ENCODE data around the gene CCDC144A.
A peak's percentile ranks its signal among the peaks of the same experiment; 100 is the strongest.
"Not testable (repeated sequence)": the region's sequence is repeated elsewhere in the genome, so short reads cannot be mapped to it uniquely, and the experiment has no call there.

The CCDC144A gene

DNA sequence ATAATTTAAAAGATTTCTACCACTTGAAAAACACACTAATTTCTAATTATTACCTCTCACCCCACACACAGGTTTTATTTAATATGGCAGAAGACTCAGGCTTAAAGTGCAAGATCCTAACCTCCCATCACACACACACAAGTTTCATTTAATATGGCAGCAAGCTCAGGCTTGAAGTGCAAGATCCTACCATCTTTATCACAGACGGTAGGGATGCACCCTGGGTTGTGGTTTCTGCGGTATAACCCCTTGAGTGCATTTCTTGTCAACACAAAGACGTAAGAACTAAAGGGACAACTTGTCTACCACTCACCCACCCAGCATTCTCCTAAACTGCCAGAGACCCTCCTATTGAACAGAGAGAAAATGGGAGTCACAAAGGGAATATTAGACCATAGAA, 68.1 kb downstream of the CCDC144A start:
- DNase-seq = peak; percentile 2

DNA sequence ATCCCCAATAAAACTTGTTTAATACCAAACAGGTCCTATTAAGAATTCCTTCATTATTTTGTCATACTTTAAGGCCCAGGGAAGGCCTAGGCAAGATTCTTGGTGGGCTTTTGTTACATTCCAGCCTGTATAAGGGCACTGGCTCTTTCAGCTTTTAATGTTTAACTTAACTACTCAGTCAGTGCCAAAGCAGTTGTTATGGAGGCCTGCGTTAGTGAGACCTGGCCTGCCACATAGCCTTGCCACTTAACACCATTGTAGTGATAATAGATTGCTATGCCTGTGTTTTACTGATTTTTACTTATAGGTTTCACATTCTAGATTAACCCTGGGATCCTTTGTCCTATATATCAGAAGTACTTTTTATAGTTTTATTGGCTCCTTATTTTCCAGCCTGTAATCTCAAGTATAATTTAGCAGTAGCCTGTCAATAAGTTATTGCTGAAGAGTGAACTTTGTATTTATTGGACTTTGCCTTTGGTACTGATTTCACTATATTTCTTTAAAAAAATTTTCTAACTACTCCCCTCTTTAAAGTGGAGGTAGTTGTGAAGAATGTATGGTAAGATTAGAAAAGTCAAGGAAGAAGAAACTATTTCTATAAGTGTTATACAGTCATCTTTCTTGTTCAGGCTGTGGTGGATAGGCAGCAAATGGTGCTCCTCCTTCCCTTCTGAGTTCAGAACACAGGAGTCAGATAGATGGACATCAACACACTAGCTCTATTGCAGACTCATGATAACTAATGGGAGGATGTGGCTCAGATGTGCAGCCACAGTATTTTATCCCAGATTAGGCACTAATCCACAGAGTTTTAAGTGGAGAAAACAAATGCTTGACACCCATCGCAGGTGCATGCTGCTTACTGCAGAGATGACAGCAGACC, 78.5 kb downstream of the CCDC144A start:
- DNase-seq = not testable (repeated sequence)

DNA sequence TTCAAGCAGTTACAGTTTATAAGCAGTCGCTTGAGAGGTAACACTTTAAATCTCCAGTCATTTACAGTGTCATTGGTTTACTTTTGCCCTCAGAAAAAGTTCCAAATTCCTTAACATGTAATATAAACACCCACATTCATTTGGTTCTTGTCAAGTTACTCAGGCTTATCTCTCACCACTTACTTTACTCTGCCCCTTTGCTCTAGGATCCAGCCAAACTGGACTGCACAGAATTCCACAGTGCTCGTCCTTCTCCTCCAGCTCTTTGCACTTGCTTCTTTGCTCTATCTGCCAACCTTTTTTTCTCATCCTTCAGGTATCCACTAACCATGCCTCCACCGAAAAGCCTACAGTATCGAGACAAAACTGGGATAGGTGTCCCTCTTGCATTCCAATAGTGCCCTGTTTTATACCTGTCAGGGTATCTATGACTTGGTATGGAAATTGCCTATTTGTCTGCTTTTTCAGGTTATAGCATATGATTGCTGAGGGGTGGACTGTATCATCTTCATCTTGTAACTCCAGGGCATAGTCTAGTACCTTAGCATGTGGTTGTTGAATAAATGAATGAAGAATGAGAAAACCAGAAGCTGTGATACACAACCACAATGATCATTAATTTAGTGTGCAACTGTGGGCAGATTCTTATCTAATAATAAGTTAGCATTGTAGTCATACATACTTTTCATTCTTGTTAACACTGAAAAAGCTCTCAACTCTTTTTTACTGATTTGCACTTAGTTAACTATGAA, 82.5 kb downstream of the CCDC144A start:
- not testable (repeated sequence) for DNase-seq

DNA sequence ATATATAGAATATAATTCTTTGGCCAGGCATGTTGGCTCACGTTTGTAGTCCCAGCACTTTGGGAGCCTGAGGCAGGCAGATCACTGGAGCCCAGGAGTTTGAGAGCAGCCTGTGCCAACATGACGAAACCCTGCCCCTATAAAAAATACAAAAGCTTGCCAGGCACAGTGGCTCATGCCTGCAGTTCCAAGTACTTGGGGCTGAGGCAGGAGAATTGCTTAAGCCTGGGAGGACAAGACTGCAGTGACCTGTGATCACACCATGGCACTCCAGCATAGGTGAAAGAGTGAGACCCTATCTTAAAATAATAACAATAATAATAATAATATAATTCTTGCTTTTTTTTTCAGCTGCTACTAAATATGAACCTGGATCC, 83.1 kb downstream of the CCDC144A start:
- not testable (repeated sequence) for DNase-seq

DNA sequence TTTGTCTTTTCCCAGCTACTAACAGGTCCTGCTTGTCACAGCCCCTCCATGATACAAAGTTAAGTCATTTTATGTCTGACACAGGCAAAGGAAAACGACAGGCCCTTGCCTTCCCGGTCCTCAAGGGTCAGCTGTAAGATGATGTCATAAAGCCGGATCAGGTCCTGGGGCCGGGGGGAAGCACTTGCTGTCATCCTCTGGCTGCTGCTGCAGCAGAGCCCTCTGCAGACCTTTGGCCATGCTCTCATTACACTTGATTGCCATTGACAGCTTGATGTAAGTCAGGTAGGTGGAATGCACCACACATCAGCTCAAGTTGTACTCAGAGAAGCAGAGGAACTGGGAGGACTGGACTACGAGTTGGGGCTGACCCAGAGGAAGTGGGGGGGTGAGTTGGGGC, 97.8 kb downstream of the CCDC144A start:
- not testable (repeated sequence) for DNase-seq

DNA sequence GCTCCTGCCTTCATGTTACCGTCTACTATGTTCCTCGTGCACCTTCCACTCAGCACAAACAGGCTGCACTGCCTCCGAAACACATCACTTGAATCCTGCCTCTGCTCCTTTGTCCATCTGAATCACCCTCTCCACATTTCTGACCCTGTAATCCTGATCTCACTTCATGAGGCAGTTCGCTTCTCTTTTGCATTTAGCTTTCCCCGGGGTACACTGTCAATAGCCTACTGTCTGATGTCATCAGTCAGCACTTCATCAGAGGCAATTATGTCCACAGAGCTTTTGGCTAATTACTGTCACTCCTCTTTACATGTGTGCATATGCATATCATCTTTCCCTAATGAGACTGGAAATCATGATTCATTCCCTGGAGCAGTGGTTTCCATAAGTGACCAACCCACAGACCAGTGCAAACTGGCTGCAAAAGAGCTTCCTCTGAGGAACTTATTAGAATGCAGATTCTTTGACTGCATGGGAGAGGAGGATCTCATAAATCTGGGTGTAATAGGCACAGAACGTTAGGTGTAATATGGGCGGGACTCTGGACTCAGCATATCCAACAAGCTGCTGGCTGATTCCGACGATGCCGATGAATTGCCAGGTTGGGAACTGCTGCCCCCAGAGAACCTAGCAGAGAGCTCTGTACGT, 99.0 kb downstream of the CCDC144A start:
- DNase-seq = not testable (repeated sequence)

DNA sequence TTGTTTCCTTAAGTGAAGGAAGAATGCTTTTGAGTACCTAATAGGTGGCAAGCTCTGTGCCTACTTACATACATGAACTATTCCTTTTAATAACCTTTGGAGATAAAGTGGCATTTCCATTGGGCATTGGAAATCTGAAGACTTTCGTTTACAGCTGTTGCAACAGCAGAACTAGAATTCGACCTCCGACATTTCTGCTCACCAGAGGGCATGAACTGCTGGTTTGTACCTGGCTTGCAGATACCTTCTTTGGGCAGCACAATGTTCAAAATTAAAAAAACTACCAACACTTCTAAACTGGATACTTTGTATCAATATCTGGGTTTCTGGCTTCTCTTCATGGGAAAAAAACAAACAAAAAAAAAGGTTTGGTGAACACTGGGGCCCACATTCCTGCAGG, 99.6 kb downstream of the CCDC144A start:
- not testable (repeated sequence) for DNase-seq

DNA sequence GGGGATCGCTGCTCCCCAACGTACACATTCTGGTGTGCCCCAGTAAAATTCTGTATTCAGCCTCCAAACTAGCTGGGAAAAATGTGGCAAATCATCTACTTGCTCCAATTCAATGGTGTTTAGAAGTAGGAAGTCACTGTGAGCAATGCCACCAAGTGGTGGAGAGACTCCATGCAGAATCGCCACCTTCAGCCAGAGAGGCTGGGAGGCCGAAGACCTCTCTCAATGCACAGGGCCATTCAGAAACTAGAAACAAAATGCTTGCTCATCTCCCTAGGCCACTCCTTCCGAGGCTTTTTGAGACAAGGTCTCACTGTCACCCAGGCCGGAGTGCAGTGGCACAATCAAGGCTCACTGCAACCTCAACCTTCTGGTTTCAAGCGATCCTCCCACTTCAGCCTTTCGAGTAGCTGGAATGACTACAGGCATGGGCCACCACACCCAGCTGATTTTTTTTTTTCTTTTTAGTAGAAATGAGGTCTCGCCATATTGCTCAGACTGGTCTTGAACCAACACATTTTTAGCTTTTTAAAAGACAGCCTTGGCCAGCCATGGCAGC, 100.4 kb downstream of the CCDC144A start:
- DNase-seq = peak; percentile 11

DNA sequence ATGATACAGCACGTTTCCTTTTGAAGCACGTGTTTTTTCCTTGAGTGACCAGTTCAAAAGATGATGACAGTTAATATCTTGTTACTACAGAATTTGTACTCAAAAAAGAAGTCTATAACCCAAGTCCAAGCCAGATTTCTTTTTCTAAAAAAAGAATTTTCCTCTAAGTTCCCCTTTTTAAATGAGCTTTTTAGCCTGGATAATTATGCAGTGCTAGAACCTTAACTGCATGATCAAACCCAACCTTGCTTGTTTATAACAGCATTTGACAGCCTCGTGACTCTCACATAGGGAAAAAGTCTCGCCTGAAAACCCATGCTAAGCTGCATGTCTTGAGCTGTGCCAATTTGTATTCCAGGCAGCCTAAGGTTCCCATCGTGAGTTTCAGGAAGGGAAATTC, 104.2 kb downstream of the CCDC144A start:
- DNase-seq = peak; percentile 61

DNA sequence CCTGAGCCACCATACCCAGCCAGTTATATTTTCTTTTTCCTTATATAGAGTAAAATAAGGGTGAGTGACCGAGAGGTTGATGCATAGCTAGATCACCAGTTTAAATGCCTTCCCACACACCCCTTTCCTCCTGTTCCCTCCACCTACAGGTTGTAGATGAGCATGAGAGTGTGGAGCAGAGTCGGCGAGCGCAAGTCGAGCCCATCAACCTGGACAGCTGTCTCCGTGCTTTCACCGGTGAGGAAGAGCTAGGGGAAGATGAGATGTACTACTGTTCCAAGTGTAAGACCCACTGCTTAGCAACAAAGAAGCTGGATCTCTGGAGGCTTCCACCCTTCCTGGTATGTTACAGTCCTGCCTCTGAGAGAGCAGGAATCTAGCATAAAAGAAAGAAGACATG, 105.9 kb downstream of the CCDC144A start:
- DNase-seq = not testable (repeated sequence)

DNA sequence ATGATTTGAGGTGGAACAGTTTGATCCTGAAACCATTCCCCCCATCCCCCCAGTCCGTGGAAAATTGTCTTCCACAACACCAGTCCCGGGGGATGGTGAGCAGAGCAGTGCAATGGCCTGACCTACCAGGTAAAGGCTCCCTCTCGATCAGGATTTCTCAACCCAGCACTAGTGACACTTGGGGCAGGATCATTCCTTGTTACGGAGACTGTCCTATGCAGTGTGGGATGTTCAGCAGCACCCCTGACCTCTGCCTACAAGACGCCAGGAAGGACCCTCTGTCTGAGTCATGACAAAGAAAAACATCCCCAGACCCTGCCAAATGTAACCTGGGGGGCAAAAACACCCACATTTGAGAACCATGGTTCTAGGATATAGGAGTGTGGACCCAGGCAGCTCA, 114.8 kb downstream of the CCDC144A start:
- DNase-seq = not testable (repeated sequence)

DNA sequence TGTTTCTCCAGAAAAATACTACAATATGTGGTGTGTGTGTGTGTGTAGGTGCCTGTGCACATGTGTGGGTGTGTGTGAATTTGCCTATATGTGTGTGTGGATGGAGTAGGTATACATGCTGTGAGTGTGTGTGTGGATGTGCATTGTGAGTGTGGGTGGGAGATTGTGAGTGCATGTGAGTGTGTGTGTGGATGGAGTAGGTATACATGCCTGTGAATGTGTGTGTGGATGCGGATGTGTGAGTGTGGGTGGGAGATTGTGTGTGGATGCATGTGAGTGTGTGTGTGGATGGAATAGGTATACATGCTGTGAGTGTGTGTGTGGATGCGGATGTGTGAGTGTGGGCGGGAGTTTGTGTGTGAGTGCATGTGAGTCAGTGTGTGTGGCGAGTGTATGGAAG, 116.6 kb downstream of the CCDC144A start:
- DNase-seq = not testable (repeated sequence)

DNA sequence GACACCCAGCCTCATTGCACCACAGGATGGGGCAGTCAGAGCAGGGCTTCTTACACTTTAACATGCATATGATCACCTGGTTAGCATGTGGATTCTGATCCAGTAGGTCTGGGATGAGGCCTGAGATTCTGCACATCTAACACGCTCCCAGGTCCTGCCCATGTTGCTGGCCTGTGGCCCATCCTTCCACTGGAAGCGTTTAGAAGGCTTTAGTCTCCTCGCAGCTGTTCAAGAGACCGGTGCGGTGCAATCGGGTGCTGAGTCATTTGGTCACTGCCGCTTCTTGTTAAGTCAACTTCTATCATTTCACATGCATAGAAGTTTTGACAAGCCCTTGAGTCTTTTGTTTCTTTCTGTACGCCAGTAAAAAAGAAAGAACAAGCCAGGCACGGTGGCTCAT, 117.6 kb downstream of the CCDC144A start:
- not testable (repeated sequence) for DNase-seq

DNA sequence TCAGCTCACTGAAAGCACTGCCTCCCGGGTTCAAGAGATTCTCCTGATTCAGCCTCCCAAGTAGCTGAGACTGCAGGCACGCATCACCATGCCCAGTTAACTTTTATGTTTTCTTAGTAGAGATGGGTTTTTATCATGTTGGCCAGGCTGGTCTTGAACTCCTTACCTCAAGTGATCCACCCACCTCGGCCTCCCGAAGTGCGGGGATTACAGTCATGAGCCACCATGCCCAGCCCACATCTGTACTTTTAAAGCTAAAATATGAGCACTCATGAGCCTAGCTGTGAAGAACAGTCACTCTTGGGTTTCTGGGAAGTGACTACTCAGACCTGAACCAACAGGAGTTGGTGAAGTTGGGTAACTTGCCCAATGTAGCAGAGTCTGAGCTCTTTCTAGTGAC, 120.2 kb downstream of the CCDC144A start:
- DNase-seq = not testable (repeated sequence)

DNA sequence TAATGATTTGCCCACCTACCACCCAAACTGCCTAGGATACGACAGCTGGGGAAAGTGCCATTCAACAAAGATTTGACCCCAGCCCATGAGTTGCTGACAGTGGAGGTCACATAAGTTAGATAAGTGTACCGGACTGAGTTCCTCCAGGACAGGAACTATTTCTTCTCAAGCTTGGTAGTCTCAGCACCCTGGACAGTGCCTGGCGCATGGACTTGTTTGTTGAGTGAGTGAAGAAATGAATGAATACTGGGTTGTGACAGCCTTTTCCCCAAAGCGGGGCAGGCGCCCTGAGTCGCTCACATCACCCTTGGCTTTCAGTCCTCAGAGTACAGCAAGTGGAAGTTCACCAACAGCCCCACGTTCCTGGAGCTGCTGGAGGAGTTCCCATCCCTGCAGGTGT, 122.1 kb downstream of the CCDC144A start:
- peak; percentile 66 for DNase-seq

DNA sequence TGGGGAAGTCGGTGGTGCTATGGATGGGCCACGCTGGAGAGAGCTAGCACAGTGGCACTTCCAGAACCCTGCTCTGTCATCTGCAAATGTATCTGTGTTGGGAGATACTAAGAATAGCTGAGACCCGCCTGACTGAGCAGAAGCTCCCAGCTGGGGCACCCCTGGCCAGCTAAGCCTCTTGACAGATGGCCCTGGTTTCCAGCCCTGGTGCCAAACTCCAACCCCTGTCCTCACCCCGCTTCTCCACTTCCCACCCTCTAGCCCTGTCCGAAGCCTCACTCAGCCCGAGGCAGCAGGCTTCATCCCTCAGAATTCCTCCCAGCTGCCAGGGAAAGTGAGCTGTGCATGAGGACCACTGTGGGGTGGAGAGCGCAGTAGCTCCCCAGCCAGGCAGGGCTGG, 124.4 kb downstream of the CCDC144A start:
- no peak for DNase-seq

DNA sequence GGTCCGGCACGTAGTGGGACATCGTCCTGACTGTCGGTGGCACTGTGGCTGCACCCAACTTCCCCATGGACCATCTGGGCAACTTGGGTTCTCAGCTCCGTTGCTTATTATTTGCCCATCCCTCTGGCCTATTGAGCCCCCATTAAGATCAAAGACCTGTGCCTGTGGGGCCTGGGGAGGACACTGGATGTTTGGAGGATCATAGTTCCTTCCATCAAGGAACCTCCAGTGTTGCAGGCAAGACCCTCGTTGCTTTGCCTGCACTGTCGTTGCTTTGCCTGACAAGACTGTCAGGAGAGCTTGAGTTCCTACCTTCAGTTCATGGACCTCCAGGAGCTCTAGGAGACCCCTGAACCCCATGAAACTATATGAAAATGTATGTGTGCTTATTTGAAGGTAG, 127.2 kb downstream of the CCDC144A start:
- no peak for DNase-seq

DNA sequence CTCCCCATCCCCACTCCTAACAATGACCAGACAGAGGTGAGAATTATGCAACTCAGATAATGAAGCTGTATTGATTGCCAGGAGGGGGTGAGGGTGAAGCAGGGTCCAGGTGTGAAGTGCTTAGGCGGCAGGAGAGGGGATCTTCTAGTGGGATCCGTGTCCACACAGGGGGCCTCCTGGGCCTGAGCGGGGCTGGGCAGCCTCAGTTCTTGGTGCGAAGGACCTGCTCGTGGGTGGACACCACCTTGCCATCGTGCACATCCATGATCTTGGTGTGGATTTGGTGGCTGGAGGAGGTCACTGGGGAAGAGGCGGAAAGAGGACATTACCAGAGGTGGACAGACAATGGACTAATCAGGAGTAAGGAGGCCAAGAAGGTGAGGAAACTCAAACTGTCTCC, 127.9 kb downstream of the CCDC144A start:
- DNase-seq = not testable (repeated sequence)

DNA sequence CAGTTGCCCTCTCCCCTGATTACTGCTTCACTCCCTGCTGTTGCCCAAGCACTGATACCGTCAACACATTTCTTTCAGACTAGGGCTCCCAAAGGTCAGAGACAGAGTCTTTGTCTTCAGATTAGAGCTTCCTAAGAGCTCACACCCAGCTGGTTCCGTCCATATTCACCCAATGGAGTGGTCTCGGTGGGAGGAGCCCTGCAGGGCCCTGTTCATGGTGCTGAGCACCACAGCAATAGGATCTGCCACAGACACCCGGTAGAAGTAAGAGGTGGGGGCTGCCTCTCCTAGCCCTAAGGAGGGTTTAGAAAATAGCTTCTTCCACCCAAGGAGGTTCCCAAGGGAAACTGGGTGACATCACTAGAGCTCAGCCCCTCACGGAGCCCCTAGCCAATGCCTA, 128.3 kb downstream of the CCDC144A start:
- no peak for DNase-seq

DNA sequence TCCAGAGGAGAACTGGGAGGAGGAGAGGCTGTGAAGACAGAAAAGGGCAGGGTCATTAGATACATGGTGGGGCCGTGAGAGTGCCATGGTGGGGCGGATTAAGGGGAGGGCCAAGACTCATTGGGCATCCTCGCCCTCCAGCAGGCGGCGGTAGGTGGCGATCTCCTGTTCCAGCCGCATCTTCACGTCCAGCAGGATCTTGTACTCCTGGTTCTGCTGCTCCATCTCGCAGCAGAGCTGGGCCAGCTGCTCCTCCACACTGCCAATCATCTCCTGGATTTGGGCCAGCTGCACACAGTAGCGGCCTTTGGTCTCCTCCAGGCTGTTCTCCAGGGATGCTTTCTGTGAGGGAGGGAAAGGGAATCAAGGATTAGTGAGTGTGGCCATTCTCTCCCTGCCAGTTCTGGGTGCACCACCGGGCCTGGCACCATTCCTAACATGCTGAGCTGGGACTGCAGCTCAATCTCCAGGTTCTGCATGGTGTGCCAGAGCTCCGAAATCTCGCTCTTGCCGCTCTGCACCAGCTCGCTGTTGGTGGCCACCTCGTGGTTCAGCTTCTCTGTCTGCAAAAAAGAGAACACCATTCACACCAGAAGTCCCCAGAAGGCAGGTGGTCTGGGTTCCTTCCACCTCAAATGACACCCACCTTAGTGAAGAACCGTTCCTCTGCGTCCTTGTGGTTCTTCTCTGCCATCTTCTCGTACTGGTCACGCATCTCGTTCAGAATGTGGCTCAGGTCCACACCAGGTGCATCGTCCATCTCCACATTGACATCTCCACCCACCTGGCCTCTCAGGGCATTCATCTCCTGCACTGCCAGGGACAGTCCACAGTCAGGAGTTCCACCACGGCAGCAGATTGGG, 129.0 kb downstream of the CCDC144A start:
- no peak for DNase-seq

DNA sequence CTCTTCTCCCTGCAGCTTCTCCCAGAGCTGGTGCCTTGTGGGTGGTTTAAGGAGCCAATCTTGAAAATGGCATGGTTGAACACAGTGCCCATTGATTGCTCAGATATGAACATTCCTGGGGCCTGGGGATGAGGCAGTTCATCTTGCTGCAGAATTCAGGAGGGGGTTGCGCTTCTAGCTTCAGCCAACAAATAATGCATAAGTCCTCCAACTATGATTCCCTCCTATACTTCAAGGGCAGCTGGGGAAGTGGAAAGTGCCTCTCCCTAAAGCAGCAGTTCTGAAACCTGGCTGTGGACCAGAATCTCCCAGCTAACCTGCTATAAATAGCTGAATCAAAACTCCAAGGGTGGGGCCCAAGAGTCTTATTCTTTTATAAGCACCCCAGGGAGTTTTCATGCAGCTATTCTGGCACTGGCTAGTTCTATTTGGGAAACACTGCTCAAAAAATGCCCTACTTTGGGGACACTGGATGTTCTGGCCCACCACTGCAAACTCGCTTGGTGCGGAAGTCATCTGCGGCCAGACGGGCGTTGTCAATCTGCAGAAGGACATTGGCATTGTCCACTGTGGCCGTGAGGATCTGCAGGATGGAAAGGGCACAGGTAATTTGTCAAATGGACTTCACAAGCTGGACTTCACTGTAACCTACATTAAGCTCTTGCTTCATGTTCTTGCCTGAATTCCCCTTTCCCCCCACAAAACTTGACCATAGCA, 130.3 kb downstream of the CCDC144A start:
- no peak for DNase-seq

All from hematopoietic multipotent progenitor cell treated with erythropoietin and hydrocortisone succinate and interleukin-3 and kit ligand, for 8 days (in vitro differentiated cells).